Hepatocyte (in vitro differentiated cells): Measurements from ENCODE around the gene TCP11X1. TPM values are rescaled to one million over a fixed set of nuclear protein-coding genes. Genes with fewer than 3 reads are reported as not detected.
"Not testable (repeated sequence)": the region's sequence is repeated elsewhere in the genome, so short reads cannot be mapped to it uniquely, and the experiment has no call there.

Experiments used
- DNase-seq: peaks from one replicate; pipeline ENCODE4 v3.0.0-alpha.2; 2016; ENCODE audit warnings: low spot score
- H2AFZ ChIP-seq: fragments of 200-600 bp; sonication (generic); 2 replicates; pipeline ENCODE4 v1.6.0; 2016; ENCODE audit warnings: antibody characterized with exemption, mild to moderate bottlenecking
- H3K27ac ChIP-seq: fragments of 200-600 bp; sonication (generic); 2 replicates; pipeline ENCODE4 v1.5.1; 2016; ENCODE audit warnings: mild to moderate bottlenecking
- H3K27me3 ChIP-seq: fragments of 200-600 bp; sonication (generic); 2 replicates; pipeline ENCODE4 v1.6.1; 2016
- H3K36me3 ChIP-seq: fragments of 200-600 bp; sonication (generic); replicated peaks from 2 replicates; pipeline ENCODE4 v1.5.1; 2016; ENCODE audit warnings: low read depth; ENCODE audit not compliant: insufficient read depth
- H3K4me1 ChIP-seq: fragments of 200-600 bp; sonication (generic); 2 replicates; pipeline ENCODE4 v1.5.1; 2016; ENCODE audit warnings: mild to moderate bottlenecking, moderate library complexity; ENCODE audit not compliant: insufficient read depth
- H3K4me2 ChIP-seq: fragments of 200-600 bp; sonication (generic); 2 replicates; pipeline ENCODE4 v1.6.0; 2016
- H3K4me3 ChIP-seq: fragments of 200-600 bp; sonication (generic); 2 replicates; pipeline ENCODE4 v1.5.1; 2016; ENCODE audit warnings: mild to moderate bottlenecking
- H3K79me2 ChIP-seq: fragments of 200-600 bp; sonication (generic); 2 replicates; pipeline ENCODE4 v1.6.0; 2017; ENCODE audit warnings: mild to moderate bottlenecking
- H3K9me2 ChIP-seq: fragments of 200-600 bp; sonication (generic); replicated peaks from 2 replicates; pipeline ENCODE4 v1.6.0; 2017; ENCODE audit warnings: mild to moderate bottlenecking; ENCODE audit not compliant: insufficient read depth
- H3K9me3 ChIP-seq: fragments of 200-600 bp; sonication (generic); 2 replicates; pipeline ENCODE4 v1.5.1; 2016; ENCODE audit warnings: low read depth, mild to moderate bottlenecking
- H4K20me1 ChIP-seq: fragments of 200-600 bp; sonication (generic); 2 replicates; pipeline ENCODE4 v1.6.0; 2016; ENCODE audit warnings: mild to moderate bottlenecking; ENCODE audit not compliant: insufficient read depth, poor library complexity, severe bottlenecking
- CTCF ChIP-seq: fragments of 200-600 bp; sonication (generic); IDR thresholded peaks from 2 replicates; pipeline ENCODE4 v1.5.1; 2016; ENCODE audit warnings: antibody characterized with exemption, mild to moderate bottlenecking; ENCODE audit not compliant: poor library complexity
- EZH2 ChIP-seq: fragments of 200-600 bp; sonication (generic); IDR thresholded peaks from 2 replicates; pipeline ENCODE4 v1.6.1; 2016; ENCODE audit warnings: antibody characterized with exemption, mild to moderate bottlenecking, borderline replicate concordance
- EZH2phosphoT487 ChIP-seq: fragments of 200-600 bp; sonication (generic); IDR thresholded peaks from one replicate; pipeline ENCODE4 v1.6.1; 2018; ENCODE audit warnings: antibody characterized with exemption, mild to moderate bottlenecking, low read depth, moderate library complexity; ENCODE audit not compliant: unreplicated experiment, severe bottlenecking
- WGBS: methylation state at CpG from one replicate; pipeline ENCODE4 v1.1.6; 2016; ENCODE audit warnings: low lambda C conversion rate; ENCODE audit errors: missing lambda C conversion rate; 5-methylcytosine and 5-hydroxymethylcytosine counted together
- polyA plus RNA-seq: library from polyadenylated mRNA; unstranded; fragments of >200 nt; fragmentation: Nextera tagmentation; extraction: Ambion mirVana; gene quantifications from 2 replicates; pipeline ENCODE4 v1.2.1, GENCODE V29; 2016
- total RNA-seq: library from RNA; depleted of rRNA; stranded (reverse); fragments of >200 nt; gene quantifications from 2 replicates; pipeline ENCODE4 v1.2.3, GENCODE V29; 2014

Gene TCP11X1
- total RNA-seq, result not detected in 2 replicates
- polyA plus RNA-seq, result 0.13 and 0.16 TPM in 2 replicates

- WGBS, result 100% methylated on average over 3 of the region's 15 CpGs
- DNase-seq, result not testable (repeated sequence)
Observed at GRCh38 chrX:102214986-102215385, at the start of gene TCP11X1. Gene TCP11X1, plus strand, starts transcription at chrX:102215301.

GRCh38 chrX:102185967-102186720 is 29.0 kb upstream of the TCP11X1 start:
- H3K4me2 ChIP-seq, result no peak overlapping the region
- H4K20me1 ChIP-seq, result no peaks in the 10 kb centered on the region
- no peaks in the 10 kb centered on the region for H3K9me2 ChIP-seq
- no peaks in the 10 kb centered on the region for H3K4me1 ChIP-seq
- no peak overlapping the region for H3K4me3 ChIP-seq
- TF ChIP-seq EZH2phosphoT487, result no peak
- no peak for TF ChIP-seq EZH2
- TF ChIP-seq CTCF, result no peak
- H3K27ac ChIP-seq, result no peak overlapping the region
- DNase-seq, result no peak
- H3K79me2 ChIP-seq, result no peaks in the 10 kb centered on the region
- H3K27me3 ChIP-seq, result no peaks in the 10 kb centered on the region
- no peak overlapping the region for H2AFZ ChIP-seq
- no peaks in the 10 kb centered on the region for H3K36me3 ChIP-seq
- H3K9me3 ChIP-seq, result no peaks in the 10 kb centered on the region
- WGBS, result 68% methylated on average over 7 of the region's 7 CpGs

More at GRCh38 chrX:102214986-102215385, at the start of gene TCP11X1:
- not testable (repeated sequence) for H3K36me3 ChIP-seq, H3K79me2 ChIP-seq, H3K27me3 ChIP-seq, H3K4me2 ChIP-seq, H3K4me3 ChIP-seq, H3K9me2 ChIP-seq, H4K20me1 ChIP-seq, H3K4me1 ChIP-seq, H3K9me3 ChIP-seq, H3K27ac ChIP-seq, H2AFZ ChIP-seq

GRCh38 chrX:102207940-102208339 is 7.2 kb upstream of the TCP11X1 start:
- not testable (repeated sequence) for H3K4me3 ChIP-seq, DNase-seq, H3K4me1 ChIP-seq, H3K36me3 ChIP-seq, H4K20me1 ChIP-seq, H3K79me2 ChIP-seq, H3K9me3 ChIP-seq, H3K9me2 ChIP-seq, H3K4me2 ChIP-seq, H2AFZ ChIP-seq, H3K27me3 ChIP-seq, H3K27ac ChIP-seq
- WGBS, result 40% methylated on average over 1 of the region's 5 CpGs

GRCh38 chrX:102216497-102216896 is 1.4 kb downstream of the TCP11X1 start:
- not testable (repeated sequence) for H3K4me2 ChIP-seq, H3K27ac ChIP-seq, H3K9me3 ChIP-seq, H3K79me2 ChIP-seq, H4K20me1 ChIP-seq, H2AFZ ChIP-seq, H3K36me3 ChIP-seq, H3K27me3 ChIP-seq, H3K9me2 ChIP-seq, H3K4me1 ChIP-seq, H3K4me3 ChIP-seq, DNase-seq
- no CpG with 5 or more reads among the region's 3 CpGs for WGBS

GRCh38 chrX:102235678-102236077 is 20.6 kb downstream of the TCP11X1 start:
- not testable (repeated sequence) for DNase-seq, H3K9me3 ChIP-seq

GRCh38 chrX:102240265-102240664 is 25.2 kb downstream of the TCP11X1 start:
- H3K9me3 ChIP-seq, H3K4me2 ChIP-seq, H3K4me3 ChIP-seq, H2AFZ ChIP-seq, H3K27ac ChIP-seq, H3K79me2 ChIP-seq, H3K4me1 ChIP-seq, H4K20me1 ChIP-seq, DNase-seq, H3K9me2 ChIP-seq, H3K36me3 ChIP-seq, H3K27me3 ChIP-seq: not testable (repeated sequence)
- 83% methylated on average over 11 of the region's 15 CpGs for WGBS

More at GRCh38 chrX:102235678-102236077, 20.6 kb downstream of the TCP11X1 start:
- not testable (repeated sequence) for H3K9me2 ChIP-seq, H3K79me2 ChIP-seq, H3K27me3 ChIP-seq, H3K27ac ChIP-seq, H2AFZ ChIP-seq, H3K4me3 ChIP-seq, H4K20me1 ChIP-seq, H3K4me2 ChIP-seq, H3K4me1 ChIP-seq, H3K36me3 ChIP-seq
- 100% methylated on average over 2 of the region's 7 CpGs for WGBS

GRCh38 chrX:102246893-102247292 is 31.8 kb downstream of the TCP11X1 start, which contains the start of gene NXF2:
Gene NXF2, plus strand, starts transcription at chrX:102247167. Its CDS starts 59,912 bp downstream, at chrX:102307079.
- not testable (repeated sequence) for H3K27me3 ChIP-seq, DNase-seq, H4K20me1 ChIP-seq, H3K4me2 ChIP-seq, H3K4me3 ChIP-seq, H3K9me3 ChIP-seq, H3K9me2 ChIP-seq, H2AFZ ChIP-seq, H3K79me2 ChIP-seq, H3K36me3 ChIP-seq, H3K4me1 ChIP-seq, H3K27ac ChIP-seq
- whole genome bisulfite sequencing, result no CpG with 5 or more reads among the region's 9 CpGs

- H3K4me3 ChIP-seq, H3K4me2 ChIP-seq, H3K79me2 ChIP-seq, H3K27ac ChIP-seq, DNase-seq, H3K9me3 ChIP-seq, H4K20me1 ChIP-seq, H3K27me3 ChIP-seq, H2AFZ ChIP-seq, H3K36me3 ChIP-seq, H3K4me1 ChIP-seq, H3K9me2 ChIP-seq: not testable (repeated sequence)
- WGBS, result no CpG with 5 or more reads among the region's 4 CpGs
Observed at GRCh38 chrX:102272231-102272630, 57.1 kb downstream of the TCP11X1 start.
